ENCODE measurements around the gene TAS1R3. TPM values are rescaled to one million over a fixed set of nuclear protein-coding genes. Genes with fewer than 3 reads are reported as not detected.

TAS1R3 gene
- total and polyA plus RNA-seq, 2 of the 4 experiments (the other 2 are of a cell fraction), result under 0.01 to 0.05 TPM

DNA sequence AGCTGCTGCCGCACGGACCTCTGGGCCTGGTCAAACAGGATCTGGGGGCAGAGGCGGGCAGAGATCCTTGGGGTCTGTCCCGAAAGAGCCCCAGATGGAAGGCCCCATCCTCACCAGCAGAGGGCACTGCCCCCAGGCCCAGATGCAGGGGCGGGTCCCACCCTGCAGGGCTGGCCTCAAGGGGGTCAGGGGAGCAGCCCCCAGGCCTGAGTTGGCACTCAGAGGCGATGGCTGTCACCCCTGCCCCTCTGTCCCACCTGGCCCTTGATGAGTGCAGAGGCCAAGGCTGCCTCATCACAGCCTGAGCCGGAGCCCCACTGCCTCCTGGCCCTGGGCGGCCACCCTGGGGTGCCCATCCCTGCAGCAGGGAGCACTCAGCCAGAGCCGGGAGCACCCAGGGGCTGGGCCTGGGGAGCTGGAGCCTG is 29.1 kb upstream of the TAS1R3 start:
- no TSS peak for BruUV-seq (replicated peaks)
- H4K8ac ChIP-seq (ENCODE audit: low read depth in 2 of 2, low read length in 2 of 2), result no peak overlapping the region
- H3K56ac ChIP-seq (ENCODE audit: extremely low read depth, insufficient read depth, low read length), result no peak overlapping the region
- peaks cover 25% of the 10 kb centered on the region for H3K4me1 ChIP-seq (ENCODE audit: control insufficient read depth, insufficient read depth, low read length)
- H2AK9ac ChIP-seq (replicated peaks; ENCODE audit: low read depth, low read length, poor library complexity), result no peak overlapping the region
- H2AK5ac ChIP-seq (ENCODE audit: low read depth, low read length), result no peak overlapping the region
- H4K20me1 ChIP-seq (ENCODE audit: insufficient read depth, low read length), result peaks cover 53% of the 10 kb centered on the region
- ATAC-seq (ENCODE audit: low read depth), result no peak
- no peak overlapping the region for H2BK15ac ChIP-seq (ENCODE audit: low read depth, low read length)
- no peak overlapping the region for H3K4ac ChIP-seq (ENCODE audit: low read depth, low read length)
- intact Hi-C loops (cut with micrococcal nuclease), result no loop called here
- H3K27me3 ChIP-seq (ENCODE audit: control insufficient read depth, insufficient read depth, low read length), result no peaks in the 10 kb centered on the region
- in situ Hi-C loops (cut with MboI; ENCODE audit: low sequenced_read_pairs), result no loop called here
- no peak overlapping the region for H3K4me3 ChIP-seq (ENCODE audit: insufficient read depth, low read depth, low read length)
- H3K36me3 ChIP-seq (ENCODE audit: control insufficient read depth, insufficient read depth, low read length), result peaks cover 13% of the 10 kb centered on the region
- H3K79me1 ChIP-seq (ENCODE audit: low read depth in 1 of 2, low read length in 2 of 2), result peaks cover 3 to 50% of the 10 kb centered on the region in 2 experiments; a peak in 3 of 4 replicates
- H2AFZ ChIP-seq (replicated peaks; ENCODE audit: low read length, poor library complexity), result no peak overlapping the region
- no peak overlapping the region for H4K5ac ChIP-seq (ENCODE audit: low read depth, low read length)
- no peak overlapping the region for H4K91ac ChIP-seq (ENCODE audit: insufficient read depth, low read depth, low read length)
- DNase-seq, result no peak
- no peak overlapping the region for H3K9ac ChIP-seq (ENCODE audit: low read depth, low read length)
- H3K14ac ChIP-seq (replicated peaks; ENCODE audit: low read depth, low read length), result no peak overlapping the region
- TF ChIP-seq POLR2A (IDR thresholded peaks at IDR 0.05; ENCODE audit: low read depth, low read length) (no peak), RAD21 (IDR thresholded peaks at IDR 0.05; ENCODE audit: low read length) (0 out of 2 replicates have a peak, but pooled peaks have one; percentile 6), SMC3 (IDR thresholded peaks at IDR 0.05; ENCODE audit: low read depth, low read length) (0 out of 2 replicates have a peak, but pooled peaks have one; percentile 15)
- TF ChIP-seq, protein P1, sequence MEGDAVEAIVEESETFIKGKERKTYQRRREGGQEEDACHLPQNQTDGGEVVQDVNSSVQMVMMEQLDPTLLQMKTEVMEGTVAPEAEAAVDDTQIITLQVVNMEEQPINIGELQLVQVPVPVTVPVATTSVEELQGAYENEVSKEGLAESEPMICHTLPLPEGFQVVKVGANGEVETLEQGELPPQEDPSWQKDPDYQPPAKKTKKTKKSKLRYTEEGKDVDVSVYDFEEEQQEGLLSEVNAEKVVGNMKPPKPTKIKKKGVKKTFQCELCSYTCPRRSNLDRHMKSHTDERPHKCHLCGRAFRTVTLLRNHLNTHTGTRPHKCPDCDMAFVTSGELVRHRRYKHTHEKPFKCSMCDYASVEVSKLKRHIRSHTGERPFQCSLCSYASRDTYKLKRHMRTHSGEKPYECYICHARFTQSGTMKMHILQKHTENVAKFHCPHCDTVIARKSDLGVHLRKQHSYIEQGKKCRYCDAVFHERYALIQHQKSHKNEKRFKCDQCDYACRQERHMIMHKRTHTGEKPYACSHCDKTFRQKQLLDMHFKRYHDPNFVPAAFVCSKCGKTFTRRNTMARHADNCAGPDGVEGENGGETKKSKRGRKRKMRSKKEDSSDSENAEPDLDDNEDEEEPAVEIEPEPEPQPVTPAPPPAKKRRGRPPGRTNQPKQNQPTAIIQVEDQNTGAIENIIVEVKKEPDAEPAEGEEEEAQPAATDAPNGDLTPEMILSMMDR (conservative IDR thresholded peaks at IDR 0.05; ENCODE audit: low read depth, low read length), result peak; percentile 38; the same call in 1 of the 2 replicates
- ChIA-PET CTCF (no interaction called here), POLR2A (ENCODE audit: unreplicated experiment) (no interaction called here)
- H3K18ac ChIP-seq (ENCODE audit: low read depth, low read length), result no peak overlapping the region
- no peak overlapping the region for H2BK5ac ChIP-seq (ENCODE audit: low read depth, low read length, poor library complexity, severe bottlenecking)
- no peak overlapping the region for H2BK20ac ChIP-seq (ENCODE audit: low read depth, low read length)
- no peak overlapping the region for H2BK120ac ChIP-seq (ENCODE audit: low read depth, low read length)
- dilution Hi-C loops (cut with HindIII; ENCODE audit: low sequenced_read_pairs, unreplicated experiment), result no loop called here
- H3K9me1 ChIP-seq (ENCODE audit: insufficient read depth, low read length), result peaks cover 3% of the 10 kb centered on the region
- no peak overlapping the region for H3K27ac ChIP-seq (ENCODE audit: insufficient read depth, low read length)
- no peaks in the 10 kb centered on the region for H3K9me3 ChIP-seq (ENCODE audit: control insufficient read depth, insufficient read depth, low read length)
- no peak overlapping the region for H3K23ac ChIP-seq (ENCODE audit: low read depth, low read length)
- WGBS, 2 experiments (ENCODE audit: extremely low coverage in 2 of 2, insufficient read length in 1 of 2), result 85% methylated on average over 4 of the region's 9 CpGs; no CpG with 5 or more reads in 1 of the 2 experiments
- no peak overlapping the region for H3K4me2 ChIP-seq (ENCODE audit: low read depth, low read length)
